Effector memory CD4-positive, alpha-beta T cell (primary cell): ENCODE data around the gene HOXD10.
A peak's percentile ranks its signal among the peaks of the same experiment; 100 is the strongest.

Source experiments
- DNase-seq, 3 donors: peaks; one replicate each; pipeline ENCODE4 v3.0.0-alpha.2; 2020
- H3K27ac ChIP-seq: 2 replicates; pipeline ENCODE4 v1.7.0; 2013; ENCODE audit warnings: mild to moderate bottlenecking, low read length, moderate library complexity; ENCODE audit not compliant: insufficient read depth, poor library complexity, severe bottlenecking
- H3K27me3 ChIP-seq: replicated peaks from 2 replicates; pipeline ENCODE4 v1.7.0; 2013; ENCODE audit warnings: mild to moderate bottlenecking, low read length; ENCODE audit not compliant: insufficient read depth, control insufficient read depth, poor library complexity, severe bottlenecking
- H3K36me3 ChIP-seq: 2 replicates; pipeline ENCODE4 v1.7.0; 2013; ENCODE audit warnings: mild to moderate bottlenecking, low read length, moderate library complexity; ENCODE audit not compliant: control insufficient read depth, insufficient read depth
- H3K4me1 ChIP-seq: 2 replicates; pipeline ENCODE4 v1.7.0; 2013; ENCODE audit warnings: low read length, mild to moderate bottlenecking; ENCODE audit not compliant: control insufficient read depth, insufficient read depth, poor library complexity, severe bottlenecking
- H3K4me3 ChIP-seq: 2 replicates; pipeline ENCODE4 v1.7.0; 2013; ENCODE audit warnings: low read length, low read depth, mild to moderate bottlenecking; ENCODE audit not compliant: insufficient read depth, poor library complexity, severe bottlenecking
- H3K9me3 ChIP-seq: 2 replicates; pipeline ENCODE4 v1.7.0; 2013; ENCODE audit warnings: mild to moderate bottlenecking, low read length, moderate library complexity; ENCODE audit not compliant: control insufficient read depth

The HOXD10 gene

GRCh38 chr2:176089843-176090395 lies 26.7 kb upstream of the HOXD10 start:
- H3K27me3 ChIP-seq = peaks cover 92% of the 10 kb centered on the region
- H3K27ac ChIP-seq = no peak overlapping the region
- peaks cover 8% of the 10 kb centered on the region for H3K4me1 ChIP-seq
- H3K36me3 ChIP-seq = no peaks in the 10 kb centered on the region
- no peak for DNase-seq
- H3K9me3 ChIP-seq = peaks cover 7% of the 10 kb centered on the region
- no peak overlapping the region for H3K4me3 ChIP-seq

GRCh38 chr2:176090862-176091261 lies 25.7 kb upstream of the HOXD10 start:
- DNase-seq = no peak
- H3K4me3 ChIP-seq = no peak overlapping the region
- peaks cover 8% of the 10 kb centered on the region for H3K4me1 ChIP-seq
- H3K27me3 ChIP-seq = peaks cover 92% of the 10 kb centered on the region
- no peaks in the 10 kb centered on the region for H3K36me3 ChIP-seq
- no peaks in the 10 kb centered on the region for H3K9me3 ChIP-seq
- no peak overlapping the region for H3K27ac ChIP-seq

- no peak overlapping the region for H3K27ac ChIP-seq
- H3K9me3 ChIP-seq = no peaks in the 10 kb centered on the region
Measured at GRCh38 chr2:176091329-176092258, 25.0 kb upstream of the HOXD10 start.

GRCh38 chr2:176092270-176093144 lies 24.1 kb upstream of the HOXD10 start, which contains the start of gene HOXD13:
TSS of gene HOXD13 (plus strand) at chr2:176092721. CDS start at chr2:176092891, 170 bp downstream.
- Histone ChIP-seq H3K27ac (no peak within 1 kb of the TSS), H3K9me3 (no peaks in the 10 kb centered on the region), H3K4me3 (no peak within 1 kb of the TSS), H3K4me1 (peaks cover 19% of the 10 kb centered on the region), H3K36me3 (no peaks in the 10 kb centered on the region), H3K27me3 (peaks cover 87% of the 10 kb centered on the region)
- DNase-seq = no peak

More at GRCh38 chr2:176091329-176092258, 25.0 kb upstream of the HOXD10 start:
- Histone ChIP-seq H3K27me3 (peaks cover 87% of the 10 kb centered on the region), H3K36me3 (no peaks in the 10 kb centered on the region), H3K4me3 (no peak overlapping the region), H3K4me1 (peaks cover 10% of the 10 kb centered on the region)
- no peak for DNase-seq

- H3K4me3 ChIP-seq = no peak overlapping the region
- no peaks in the 10 kb centered on the region for H3K9me3 ChIP-seq
- peaks cover 22% of the 10 kb centered on the region for H3K4me1 ChIP-seq
- H3K27me3 ChIP-seq = peaks cover 87% of the 10 kb centered on the region
- DNase-seq = no peak
- no peak overlapping the region for H3K27ac ChIP-seq
- H3K36me3 ChIP-seq = no peaks in the 10 kb centered on the region
Measured at GRCh38 chr2:176093145-176093897, 23.3 kb upstream of the HOXD10 start.

GRCh38 chr2:176093898-176094249 lies 22.7 kb upstream of the HOXD10 start:
- Histone ChIP-seq H3K27me3 (peaks cover 87% of the 10 kb centered on the region), H3K27ac (no peak overlapping the region), H3K9me3 (no peaks in the 10 kb centered on the region), H3K4me1 (peaks cover 22% of the 10 kb centered on the region), H3K4me3 (no peak overlapping the region), H3K36me3 (no peaks in the 10 kb centered on the region)
- no peak for DNase-seq

GRCh38 chr2:176094349-176094748 lies 22.2 kb upstream of the HOXD10 start:
- H3K9me3 ChIP-seq = no peaks in the 10 kb centered on the region
- no peak overlapping the region for H3K4me3 ChIP-seq
- DNase-seq = no peak
- H3K27me3 ChIP-seq = peaks cover 87% of the 10 kb centered on the region
- no peaks in the 10 kb centered on the region for H3K36me3 ChIP-seq
- peaks cover 22% of the 10 kb centered on the region for H3K4me1 ChIP-seq
- H3K27ac ChIP-seq = no peak overlapping the region

GRCh38 chr2:176095421-176095820 lies 21.2 kb upstream of the HOXD10 start:
- no peak for DNase-seq
- Histone ChIP-seq H3K27ac (no peak overlapping the region), H3K36me3 (no peaks in the 10 kb centered on the region), H3K9me3 (no peaks in the 10 kb centered on the region), H3K4me1 (peaks cover 22% of the 10 kb centered on the region), H3K27me3 (peaks cover 88% of the 10 kb centered on the region), H3K4me3 (no peak overlapping the region)

- H3K9me3 ChIP-seq = no peaks in the 10 kb centered on the region
- no peaks in the 10 kb centered on the region for H3K36me3 ChIP-seq
- peaks cover 22% of the 10 kb centered on the region for H3K4me1 ChIP-seq
- H3K27me3 ChIP-seq = peaks cover 88% of the 10 kb centered on the region
- H3K4me3 ChIP-seq = peak overlapping the region; percentile 40
- no peak overlapping the region for H3K27ac ChIP-seq
- DNase-seq = no peak
Measured at GRCh38 chr2:176096243-176096985, 20.2 kb upstream of the HOXD10 start.
